DMS53 treated with DMSO at 0.1 percent for 48 hours (cell line): ENCODE data around the gene SCGB3A1.

ENCODE experiments used
- DNase-seq: peaks from one replicate; lab custom pipeline; 2025; ENCODE audit not compliant: unreplicated experiment; lab: John Stamatoyannopoulos, UW

SCGB3A1 gene

GRCh38 chr5:180625791-180626660 is 34.7 kb upstream of the SCGB3A1 start:
- no peak for DNase-seq

DNA sequence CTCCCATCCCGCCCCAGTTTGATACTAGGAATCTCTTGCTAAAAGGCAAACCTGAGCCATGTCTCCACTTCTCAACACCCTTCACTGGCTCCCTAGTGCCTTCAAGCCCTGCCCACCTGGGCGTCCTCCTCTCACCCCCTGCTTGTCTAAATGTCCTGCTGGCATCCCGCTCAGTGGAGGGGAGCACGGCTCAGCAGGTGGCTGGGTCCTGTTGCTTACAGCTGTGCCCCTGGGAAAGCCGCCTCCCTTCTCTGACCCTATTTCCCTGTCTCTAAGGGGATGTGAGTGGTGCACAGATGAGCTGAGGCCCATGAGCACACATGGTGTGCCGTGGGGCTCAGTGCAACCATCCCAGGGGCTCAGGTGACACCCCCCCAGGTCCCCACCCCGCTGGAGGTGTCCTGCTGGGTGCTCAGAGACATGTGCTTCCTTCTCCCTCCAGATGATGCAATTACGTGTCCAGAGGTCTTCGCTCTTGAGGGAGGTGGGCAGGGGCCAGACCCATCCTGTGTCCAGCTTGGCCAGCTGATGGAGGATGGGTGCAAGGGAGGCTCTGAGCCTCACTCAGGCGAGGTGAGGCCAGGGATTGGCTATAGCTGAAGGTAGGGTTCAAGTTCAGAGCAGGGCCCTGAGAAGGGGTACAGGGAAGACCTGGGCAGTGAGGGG is 34.0 kb upstream of the SCGB3A1 start:
- DNase-seq = no peak

DNA sequence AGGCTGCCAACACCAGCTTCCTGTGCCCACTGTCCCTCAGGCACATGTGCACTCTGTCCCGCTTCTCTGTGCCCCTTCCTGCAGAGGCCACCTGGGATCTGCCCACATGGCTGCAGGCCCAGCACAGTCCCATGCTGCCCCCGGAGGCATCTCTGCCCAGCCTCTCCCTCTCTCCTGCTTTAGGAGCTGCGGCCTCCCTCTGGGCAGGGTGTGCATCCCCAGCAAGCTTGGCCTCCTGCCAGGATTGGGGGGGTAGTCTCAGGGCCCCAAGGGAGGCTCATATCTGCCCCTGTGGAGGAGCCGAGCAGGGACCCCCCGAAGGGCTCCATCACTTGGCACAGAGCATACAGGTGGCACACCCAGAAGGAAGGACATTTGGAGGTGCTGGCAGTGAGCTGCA is 33.3 kb upstream of the SCGB3A1 start:
- DNase-seq = no peak

GRCh38 chr5:180623844-180624243 is 32.5 kb upstream of the SCGB3A1 start:
- DNase-seq = no peak

DNA sequence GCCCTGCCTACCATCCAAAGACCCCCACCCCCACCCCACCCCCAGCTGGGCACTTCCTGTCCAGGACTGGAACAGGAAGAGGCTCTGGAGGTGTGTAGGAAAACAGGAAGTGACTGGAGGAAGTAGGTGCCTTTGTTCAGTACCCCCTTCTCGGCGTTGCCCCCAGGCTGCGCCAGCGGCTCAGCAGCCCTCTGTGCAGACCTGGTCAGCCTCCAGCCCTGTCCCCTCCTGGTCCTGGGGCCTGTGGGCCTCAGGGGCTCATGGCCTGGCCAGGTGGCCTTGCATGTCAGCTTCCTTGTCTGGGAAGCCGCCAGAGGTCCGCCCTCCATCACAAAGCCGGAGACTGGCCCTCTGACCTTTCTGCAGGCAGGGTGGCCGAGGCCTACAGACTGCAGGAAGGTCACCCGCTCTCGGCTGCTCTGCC is 32.1 kb upstream of the SCGB3A1 start:
- DNase-seq = no peak

DNA sequence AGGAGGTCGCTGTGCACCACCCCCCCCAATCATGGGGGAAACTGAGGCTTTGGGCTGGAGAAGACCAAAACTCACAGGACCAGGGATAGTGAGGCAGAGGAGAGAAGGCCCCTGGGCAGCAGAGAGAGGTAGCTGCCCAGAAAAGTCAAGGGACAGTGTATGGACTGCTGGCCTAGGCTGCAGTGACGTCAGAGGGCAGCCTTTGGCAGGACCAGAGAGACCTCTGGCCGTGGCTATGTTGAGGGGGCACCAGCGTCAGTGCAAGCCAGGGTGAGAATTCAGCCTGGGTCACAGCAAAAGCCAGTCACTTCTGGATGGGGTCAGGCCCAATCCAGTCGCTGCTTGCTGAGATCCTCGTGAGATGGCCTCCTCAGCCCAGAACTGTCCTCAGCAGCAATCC is 31.6 kb upstream of the SCGB3A1 start:
- DNase-seq = no peak

GRCh38 chr5:180621311-180621710 is 30.0 kb upstream of the SCGB3A1 start:
- DNase-seq = no peak

DNA sequence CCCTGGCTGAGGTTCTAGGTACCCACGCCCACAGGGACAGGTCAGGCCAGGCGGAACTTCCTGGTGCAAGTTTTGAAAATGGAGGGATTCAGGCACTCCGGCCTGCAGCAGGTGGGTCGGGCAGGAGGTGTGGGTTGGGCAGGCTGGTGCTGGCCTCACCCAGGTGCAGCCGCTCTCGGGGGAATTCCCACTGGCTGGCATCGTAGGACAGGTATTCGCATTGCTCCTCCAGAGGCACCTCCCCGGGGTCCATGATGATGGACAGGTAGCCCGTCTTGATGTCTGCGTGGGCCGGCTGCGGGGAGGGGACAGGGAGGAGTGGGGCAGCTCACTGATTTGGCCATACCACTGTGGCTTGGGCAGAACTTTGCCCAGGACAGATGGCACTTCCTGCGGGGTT is 28.7 kb upstream of the SCGB3A1 start:
- DNase-seq = no peak

DNA sequence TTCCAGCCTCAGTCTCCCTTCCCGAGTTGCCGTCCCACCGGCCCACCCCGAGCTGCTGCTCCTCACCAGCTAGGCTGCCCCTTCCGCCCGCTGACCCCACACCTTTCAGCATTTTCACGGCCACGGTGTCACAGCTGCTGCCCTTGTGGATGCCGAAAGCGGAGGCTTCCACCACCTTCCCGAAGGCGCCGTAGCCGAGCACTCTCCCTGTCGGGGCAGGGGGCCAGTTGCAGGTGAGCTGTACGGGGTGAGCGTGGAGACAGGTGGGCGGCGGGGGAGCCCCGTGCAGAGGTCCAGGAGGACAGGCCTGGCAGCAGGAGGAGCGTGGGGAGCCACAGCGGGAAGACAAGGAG is 28.2 kb upstream of the SCGB3A1 start:
- no peak for DNase-seq

DNA sequence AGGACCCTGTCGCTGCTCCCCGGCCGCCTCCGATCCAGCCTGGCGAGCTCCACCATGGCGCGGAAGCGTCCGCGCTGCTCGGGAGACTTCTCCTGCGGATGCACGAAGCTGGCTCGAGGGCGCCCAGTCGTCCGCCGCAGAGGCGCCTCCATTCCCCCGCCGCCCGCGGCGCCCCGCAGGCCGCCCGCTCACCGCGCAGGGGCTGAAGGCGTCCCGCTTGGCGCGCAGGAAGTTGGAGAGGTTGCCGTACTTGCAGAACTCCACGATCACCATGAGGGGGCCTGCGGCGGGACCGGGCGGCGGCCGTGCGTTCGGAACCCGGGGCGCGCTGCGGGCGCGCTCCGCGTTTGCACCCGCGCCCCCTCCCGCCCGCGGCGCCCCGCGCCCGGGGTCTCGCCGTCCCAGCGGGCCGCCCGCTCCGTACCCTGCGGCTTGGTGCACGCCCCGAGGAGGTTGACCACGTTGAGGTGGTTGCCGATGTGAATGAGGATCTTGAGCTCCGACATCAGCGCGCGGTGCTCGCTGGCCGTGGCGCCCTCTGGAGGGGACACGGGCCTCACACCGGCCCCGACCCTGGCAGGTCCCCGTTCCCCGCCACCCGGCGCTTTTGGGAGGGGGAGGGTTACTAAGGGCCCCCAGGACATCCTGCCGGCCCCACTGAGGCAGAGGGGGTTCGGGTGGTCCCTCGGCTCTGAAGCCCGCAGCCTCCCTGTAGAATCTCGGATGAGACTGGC is 27.7 kb upstream of the SCGB3A1 start:
- DNase-seq = no peak

DNA sequence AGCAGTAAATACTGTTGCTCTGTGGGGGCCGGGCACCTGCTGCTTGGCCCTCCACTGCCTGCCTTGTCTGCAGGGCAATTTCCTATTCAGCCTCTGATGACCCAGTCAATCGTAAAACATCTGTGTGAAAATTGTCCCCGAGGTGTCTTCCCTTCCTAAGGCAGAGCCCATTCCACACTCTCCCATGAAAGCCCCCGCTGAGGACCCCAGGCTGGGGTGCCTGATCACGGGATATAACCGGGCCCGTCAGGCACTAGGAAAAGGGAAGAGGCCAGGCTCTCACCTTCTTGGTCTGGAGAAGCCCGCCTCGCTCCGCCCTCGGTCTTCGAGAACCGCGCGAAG is 27.2 kb upstream of the SCGB3A1 start:
- no peak for DNase-seq

DNA sequence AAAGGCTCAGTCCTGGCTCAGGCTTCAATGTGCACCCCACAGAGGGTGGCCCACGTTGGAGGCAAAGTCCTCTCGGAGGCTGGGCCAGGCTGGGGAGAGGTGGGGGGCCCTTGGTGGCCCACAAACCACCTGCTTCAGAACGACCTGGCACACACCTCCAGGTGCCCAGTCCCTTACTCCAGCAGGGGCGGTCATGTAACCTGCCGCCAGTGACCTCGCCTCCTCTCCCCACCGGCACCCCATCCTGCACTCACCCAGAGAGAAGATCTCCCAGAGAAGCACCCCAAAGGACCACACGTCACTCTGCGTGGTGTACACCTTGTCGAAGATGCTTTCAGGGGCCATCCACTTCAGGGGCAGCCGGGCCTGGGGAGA is 22.5 kb upstream of the SCGB3A1 start:
- no peak for DNase-seq

DNA sequence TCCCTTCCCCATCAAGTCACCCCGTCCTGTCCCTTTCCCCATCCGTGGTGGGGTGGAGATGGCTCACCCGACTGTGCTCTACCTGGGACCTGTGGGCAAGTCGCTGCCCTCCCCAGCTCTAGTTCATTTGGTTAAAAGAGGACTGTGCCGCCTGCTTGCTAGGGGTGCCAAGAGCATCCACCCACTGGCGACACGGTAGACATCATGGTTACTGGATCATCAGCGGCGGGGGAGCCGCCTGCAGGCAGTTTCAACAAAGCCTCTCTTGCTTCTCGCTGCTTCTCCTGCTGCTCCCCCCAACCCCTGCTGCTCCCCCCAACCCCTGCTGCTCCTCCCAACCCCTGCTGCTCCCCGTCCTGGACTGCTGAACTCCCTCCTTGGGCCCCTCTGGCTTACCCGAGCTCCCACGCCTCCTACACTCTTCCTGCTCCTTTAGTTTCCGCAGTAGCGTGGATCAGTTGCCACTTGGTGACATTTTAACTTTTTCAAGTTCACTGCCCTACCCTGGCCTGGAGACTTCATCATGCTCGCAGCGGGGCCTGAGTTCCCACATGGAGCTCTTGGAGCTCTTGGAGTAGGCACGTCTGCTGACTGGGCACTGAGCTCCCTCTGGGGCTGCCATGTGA is 22.0 kb upstream of the SCGB3A1 start:
- DNase-seq = no peak

DNA sequence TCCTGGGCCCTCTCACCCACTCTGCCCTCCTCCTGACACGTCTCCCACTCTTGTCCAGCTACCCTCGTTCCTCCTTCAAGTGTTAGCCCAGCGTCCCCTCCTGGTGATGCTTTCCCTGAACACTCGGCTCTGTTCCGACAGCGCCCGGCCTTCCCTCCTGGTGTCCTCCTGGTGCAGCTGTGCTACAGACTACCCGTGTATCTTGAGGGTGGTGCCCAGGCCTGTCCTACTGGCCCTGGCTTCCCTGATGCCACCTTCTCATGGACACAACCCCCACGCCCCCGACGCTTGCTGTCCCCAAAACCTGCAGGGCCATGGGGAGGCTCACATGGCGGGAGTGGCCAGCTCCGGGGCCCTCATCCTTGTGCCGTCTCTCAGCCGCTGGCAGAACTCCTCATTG is 21.4 kb upstream of the SCGB3A1 start:
- DNase-seq = no peak

GRCh38 chr5:180611140-180611850 is 20.0 kb upstream of the SCGB3A1 start:
- DNase-seq = peak; percentile 45

- no peak for DNase-seq
Observed at GRCh38 chr5:180609817-180610550, 18.7 kb upstream of the SCGB3A1 start.

GRCh38 chr5:180609386-180609785 is 18.1 kb upstream of the SCGB3A1 start:
- DNase-seq = no peak

- no peak for DNase-seq
Observed at GRCh38 chr5:180608572-180609310, 17.4 kb upstream of the SCGB3A1 start.

- DNase-seq = no peak
Observed at GRCh38 chr5:180607861-180608571, 16.7 kb upstream of the SCGB3A1 start.
